Loucy (cell line): ENCODE data around the gene MYOT.

ENCODE experiments used
- EZH2phosphoT487 ChIP-seq: fragments of 200-600 bp; IDR thresholded peaks from 2 replicates; pipeline ENCODE4 v1.6.1; 2018; ENCODE audit warnings: antibody characterized with exemption, mild to moderate bottlenecking, moderate library complexity, borderline replicate concordance
- TF ChIP-seq, protein P1 (sequence below): fragments of 200-600 bp; sonication (generic); conservative IDR thresholded peaks from 2 replicates; pipeline ENCODE4 v1.5.1; 2014; ENCODE audit warnings: mild to moderate bottlenecking, antibody characterized with exemption, low read length

DNA sequence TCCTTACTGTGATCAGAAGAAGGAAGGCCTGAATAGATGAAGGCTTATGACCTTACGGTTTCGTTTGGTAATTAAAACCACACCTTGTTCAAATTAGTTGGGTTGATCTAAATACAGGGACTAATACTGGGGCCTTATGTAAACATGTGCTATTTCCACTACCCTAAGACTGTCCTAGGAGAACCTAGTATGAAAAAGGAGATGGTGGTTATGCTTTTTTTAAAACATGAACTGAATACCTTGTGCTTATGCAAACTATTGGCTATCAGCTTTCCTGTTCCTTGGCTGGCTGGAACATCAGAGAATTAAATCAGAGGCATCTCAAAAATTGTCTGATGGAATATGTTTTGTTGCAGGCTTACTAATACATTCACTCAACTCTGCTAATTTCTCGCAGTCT lies 3.9 kb downstream of the MYOT start:
- TF ChIP-seq, protein P1, sequence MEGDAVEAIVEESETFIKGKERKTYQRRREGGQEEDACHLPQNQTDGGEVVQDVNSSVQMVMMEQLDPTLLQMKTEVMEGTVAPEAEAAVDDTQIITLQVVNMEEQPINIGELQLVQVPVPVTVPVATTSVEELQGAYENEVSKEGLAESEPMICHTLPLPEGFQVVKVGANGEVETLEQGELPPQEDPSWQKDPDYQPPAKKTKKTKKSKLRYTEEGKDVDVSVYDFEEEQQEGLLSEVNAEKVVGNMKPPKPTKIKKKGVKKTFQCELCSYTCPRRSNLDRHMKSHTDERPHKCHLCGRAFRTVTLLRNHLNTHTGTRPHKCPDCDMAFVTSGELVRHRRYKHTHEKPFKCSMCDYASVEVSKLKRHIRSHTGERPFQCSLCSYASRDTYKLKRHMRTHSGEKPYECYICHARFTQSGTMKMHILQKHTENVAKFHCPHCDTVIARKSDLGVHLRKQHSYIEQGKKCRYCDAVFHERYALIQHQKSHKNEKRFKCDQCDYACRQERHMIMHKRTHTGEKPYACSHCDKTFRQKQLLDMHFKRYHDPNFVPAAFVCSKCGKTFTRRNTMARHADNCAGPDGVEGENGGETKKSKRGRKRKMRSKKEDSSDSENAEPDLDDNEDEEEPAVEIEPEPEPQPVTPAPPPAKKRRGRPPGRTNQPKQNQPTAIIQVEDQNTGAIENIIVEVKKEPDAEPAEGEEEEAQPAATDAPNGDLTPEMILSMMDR, result no peak
- TF ChIP-seq EZH2phosphoT487, result no peak
